Measurements from ENCODE around the gene DLG2. TPM values are rescaled to one million over a fixed set of nuclear protein-coding genes. Genes with fewer than 3 reads are reported as not detected.

The DLG2 gene
- total and polyA plus RNA-seq, 2 of the 4 experiments (the other 2 are of a cell fraction), result 0.31 to 0.36 TPM

DNA sequence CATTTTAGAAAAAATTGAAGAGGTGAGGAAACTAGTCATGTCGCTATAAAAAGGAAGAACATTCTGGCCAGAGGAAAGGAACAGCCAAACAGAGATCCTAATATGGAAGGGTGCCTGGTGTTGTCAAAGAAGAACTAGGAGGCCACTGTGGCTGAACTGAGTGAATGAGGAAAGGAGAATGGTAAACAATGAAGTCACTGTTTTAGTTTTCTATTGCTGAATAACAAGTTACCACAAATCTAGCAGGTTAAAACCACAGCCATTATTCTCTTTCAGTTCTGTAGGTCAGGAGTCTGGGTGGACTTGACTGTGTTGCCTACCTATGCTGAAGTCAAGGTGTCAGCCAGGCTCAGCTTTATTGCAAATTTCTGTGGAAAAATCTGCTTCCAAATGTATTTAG is 1791.7 kb downstream of the DLG2 start:
- H2AK9ac ChIP-seq (replicated peaks; ENCODE audit: low read depth, low read length, poor library complexity), result no peak overlapping the region
- H2BK5ac ChIP-seq (ENCODE audit: low read depth, low read length, poor library complexity, severe bottlenecking), result no peak overlapping the region
- dilution Hi-C loops (cut with HindIII; ENCODE audit: low sequenced_read_pairs, unreplicated experiment), result no loop called here
- no peak overlapping the region for H2BK20ac ChIP-seq (ENCODE audit: low read depth, low read length)
- no peaks in the 10 kb centered on the region for H3K36me3 ChIP-seq (ENCODE audit: control insufficient read depth, insufficient read depth, low read length)
- H3K4me1 ChIP-seq (ENCODE audit: control insufficient read depth, insufficient read depth, low read length), result peaks cover 2% of the 10 kb centered on the region; the same call in 1 of the 2 replicates
- WGBS, 2 experiments (ENCODE audit: extremely low coverage in 2 of 2, insufficient read length in 1 of 2), result no CpG with 5 or more reads among the region's 1 CpG
- H3K9me1 ChIP-seq (ENCODE audit: insufficient read depth, low read length), result no peaks in the 10 kb centered on the region
- TF ChIP-seq, protein P1, sequence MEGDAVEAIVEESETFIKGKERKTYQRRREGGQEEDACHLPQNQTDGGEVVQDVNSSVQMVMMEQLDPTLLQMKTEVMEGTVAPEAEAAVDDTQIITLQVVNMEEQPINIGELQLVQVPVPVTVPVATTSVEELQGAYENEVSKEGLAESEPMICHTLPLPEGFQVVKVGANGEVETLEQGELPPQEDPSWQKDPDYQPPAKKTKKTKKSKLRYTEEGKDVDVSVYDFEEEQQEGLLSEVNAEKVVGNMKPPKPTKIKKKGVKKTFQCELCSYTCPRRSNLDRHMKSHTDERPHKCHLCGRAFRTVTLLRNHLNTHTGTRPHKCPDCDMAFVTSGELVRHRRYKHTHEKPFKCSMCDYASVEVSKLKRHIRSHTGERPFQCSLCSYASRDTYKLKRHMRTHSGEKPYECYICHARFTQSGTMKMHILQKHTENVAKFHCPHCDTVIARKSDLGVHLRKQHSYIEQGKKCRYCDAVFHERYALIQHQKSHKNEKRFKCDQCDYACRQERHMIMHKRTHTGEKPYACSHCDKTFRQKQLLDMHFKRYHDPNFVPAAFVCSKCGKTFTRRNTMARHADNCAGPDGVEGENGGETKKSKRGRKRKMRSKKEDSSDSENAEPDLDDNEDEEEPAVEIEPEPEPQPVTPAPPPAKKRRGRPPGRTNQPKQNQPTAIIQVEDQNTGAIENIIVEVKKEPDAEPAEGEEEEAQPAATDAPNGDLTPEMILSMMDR (conservative IDR thresholded peaks at IDR 0.05; ENCODE audit: low read depth, low read length), result no peak
- TF ChIP-seq BHLHE40 (IDR thresholded peaks at IDR 0.05; ENCODE audit: low read depth, low read length) (no peak), RCOR1 (IDR thresholded peaks at IDR 0.05; ENCODE audit: insufficient replicate concordance, low read length) (no peak), SMC3 (IDR thresholded peaks at IDR 0.05; ENCODE audit: low read depth, low read length) (no peak), NFE2L2 (IDR thresholded peaks at IDR 0.05; ENCODE audit: low read depth, low read length) (no peak), FOS (IDR thresholded peaks at IDR 0.05; ENCODE audit: low read depth, low read length) (no peak), RFX5 (IDR thresholded peaks at IDR 0.05; ENCODE audit: low read depth, low read length) (no peak), MAFK (IDR thresholded peaks at IDR 0.05; ENCODE audit: low read depth, low read length) (no peak), CEBPB (IDR thresholded peaks at IDR 0.05; ENCODE audit: low read depth, low read length) (no peak), CHD1 (IDR thresholded peaks at IDR 0.05; ENCODE audit: low read depth, low read length) (no peak), MAZ (IDR thresholded peaks at IDR 0.05; ENCODE audit: borderline replicate concordance, low read depth, low read length) (no peak), POLR2A (IDR thresholded peaks at IDR 0.05; ENCODE audit: low read depth, low read length) (no peak), RAD21 (IDR thresholded peaks at IDR 0.05; ENCODE audit: low read length) (no peak), MXI1 (IDR thresholded peaks at IDR 0.05; ENCODE audit: borderline replicate concordance, low read depth, low read length) (no peak)
- TF ChIP-seq, protein P2, sequence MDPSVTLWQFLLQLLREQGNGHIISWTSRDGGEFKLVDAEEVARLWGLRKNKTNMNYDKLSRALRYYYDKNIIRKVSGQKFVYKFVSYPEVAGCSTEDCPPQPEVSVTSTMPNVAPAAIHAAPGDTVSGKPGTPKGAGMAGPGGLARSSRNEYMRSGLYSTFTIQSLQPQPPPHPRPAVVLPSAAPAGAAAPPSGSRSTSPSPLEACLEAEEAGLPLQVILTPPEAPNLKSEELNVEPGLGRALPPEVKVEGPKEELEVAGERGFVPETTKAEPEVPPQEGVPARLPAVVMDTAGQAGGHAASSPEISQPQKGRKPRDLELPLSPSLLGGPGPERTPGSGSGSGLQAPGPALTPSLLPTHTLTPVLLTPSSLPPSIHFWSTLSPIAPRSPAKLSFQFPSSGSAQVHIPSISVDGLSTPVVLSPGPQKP (IDR thresholded peaks at IDR 0.05; ENCODE audit: borderline replicate concordance, low read depth, low read length), result no peak
- TF ChIP-seq, protein P3, sequence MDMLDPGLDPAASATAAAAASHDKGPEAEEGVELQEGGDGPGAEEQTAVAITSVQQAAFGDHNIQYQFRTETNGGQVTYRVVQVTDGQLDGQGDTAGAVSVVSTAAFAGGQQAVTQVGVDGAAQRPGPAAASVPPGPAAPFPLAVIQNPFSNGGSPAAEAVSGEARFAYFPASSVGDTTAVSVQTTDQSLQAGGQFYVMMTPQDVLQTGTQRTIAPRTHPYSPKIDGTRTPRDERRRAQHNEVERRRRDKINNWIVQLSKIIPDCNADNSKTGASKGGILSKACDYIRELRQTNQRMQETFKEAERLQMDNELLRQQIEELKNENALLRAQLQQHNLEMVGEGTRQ (IDR thresholded peaks at IDR 0.05; ENCODE audit: low read depth, low read length), result no peak
- DNase-seq, result peak; percentile 69
- no peak overlapping the region for H4K91ac ChIP-seq (ENCODE audit: insufficient read depth, low read depth, low read length)
- no TSS peak for BruUV-seq (replicated peaks)
- intact Hi-C loops (cut with micrococcal nuclease), result loop anchor here (5.0 kb wide), 1 partner anchor 547 kb away; no protein-coding TSS in a partner anchor
- no peak overlapping the region for H3K4ac ChIP-seq (ENCODE audit: low read depth, low read length)
- no peaks in the 10 kb centered on the region for H4K20me1 ChIP-seq (ENCODE audit: insufficient read depth, low read length)
- H2AFZ ChIP-seq (replicated peaks; ENCODE audit: low read length, poor library complexity), result no peak overlapping the region
- no peak overlapping the region for H3K23ac ChIP-seq (ENCODE audit: low read depth, low read length)
- no peak overlapping the region for H3K56ac ChIP-seq (ENCODE audit: extremely low read depth, insufficient read depth, low read length)
- no peak overlapping the region for H3K14ac ChIP-seq (replicated peaks; ENCODE audit: low read depth, low read length)
- no peak overlapping the region for H4K5ac ChIP-seq (ENCODE audit: low read depth, low read length)
- H2BK15ac ChIP-seq (ENCODE audit: low read depth, low read length), result no peak overlapping the region
- no peak overlapping the region for H2AK5ac ChIP-seq (ENCODE audit: low read depth, low read length)
- no peak overlapping the region for H3K4me3 ChIP-seq (ENCODE audit: insufficient read depth, low read depth, low read length)
- H3K4me2 ChIP-seq (ENCODE audit: low read depth, low read length), result no peak overlapping the region; the same call in 1 of the 2 replicates
- H3K27ac ChIP-seq (ENCODE audit: insufficient read depth, low read length), result no peak overlapping the region
- no peak overlapping the region for H3K18ac ChIP-seq (ENCODE audit: low read depth, low read length)
- in situ Hi-C loops (cut with MboI; ENCODE audit: low sequenced_read_pairs), result loop anchor here (10.0 to 25.0 kb wide), 2 partner anchors 729 to 1752 kb away; no protein-coding TSS in a partner anchor
- no peaks in the 10 kb centered on the region for H3K79me1 ChIP-seq (ENCODE audit: low read depth in 1 of 2, low read length in 2 of 2)
- no peak overlapping the region for H3K9ac ChIP-seq (ENCODE audit: low read depth, low read length)
- H3K9me3 ChIP-seq (ENCODE audit: control insufficient read depth, insufficient read depth, low read length), result no peaks in the 10 kb centered on the region
- peak; percentile 80 for ATAC-seq (ENCODE audit: low read depth)
- H4K8ac ChIP-seq (ENCODE audit: low read depth in 2 of 2, low read length in 2 of 2), result no peak overlapping the region
- ChIA-PET POLR2A (ENCODE audit: unreplicated experiment) (no interaction called here), CTCF (interaction anchor here (2.1 kb wide), 1 partner anchor 689 kb away, joined by 18 read pairs; no protein-coding TSS in a partner anchor)
- H2BK120ac ChIP-seq (ENCODE audit: low read depth, low read length), result no peak overlapping the region
- H3K27me3 ChIP-seq (ENCODE audit: control insufficient read depth, insufficient read depth, low read length), result peaks cover 4% of the 10 kb centered on the region; the same call in 1 of the 2 replicates

Data from IMR-90 (cell line).